HepG2 (cell line): ENCODE measurements around the gene PRSS2. TPM values are rescaled to one million over a fixed set of nuclear protein-coding genes. Genes with fewer than 3 reads are reported as not detected.

Experiments
- ATAC-seq: fragments of 200-7000 bp; cut with Tn5 transposase; 3 replicates; pipeline ENCODE4 v1.9.1; 2020; ENCODE audit warnings: mild to moderate bottlenecking, moderate library complexity
- BruUV-seq: library from RNA; stranded (reverse); fragments of 400-500 nt; replicated peaks from 2 replicates; lab custom pipeline; 2021; lab: Mats Ljungman, UMichigan
- CTCF ChIA-PET: fragments of 300-600 bp; formaldehyde crosslinking; extraction: SDS; loops from one replicate; lab custom pipeline; 2021; ENCODE audit warnings: low total read pairs, inconsistent platforms, low intra/inter-chr PET ratio; lab: Yijun Ruan, JAX
- POLR2A ChIA-PET: fragments of 350-600 bp; sonication (Branson Sonifier 250); formaldehyde crosslinking; loops from one replicate; lab custom pipeline; 2020; ENCODE audit warnings: antibody characterized with exemption, inconsistent platforms; lab: Yijun Ruan, JAX
- DNase-seq: peaks from one replicate; pipeline ENCODE4 v3.0.0-alpha.2; 2015; ENCODE audit warnings: low spot score
- FAIRE-seq: peaks from 3 replicates; lab custom pipeline; 2011; peaks lifted over from hg19 to GRCh38; lab: Jason Lieb, UNC
- H2AFZ ChIP-seq: one replicate; pipeline ENCODE4 v1.6.1; 2011; ENCODE audit warnings: low read length, inconsistent platforms
- H3K27ac ChIP-seq: fragments of 300-600 bp; 3 replicates; pipeline ENCODE4 v1.8.0; 2011; ENCODE audit warnings: mixed run types, mild to moderate bottlenecking, mixed read lengths, low read length, inconsistent platforms; ENCODE audit not compliant: insufficient read depth; ENCODE audit errors: extremely low read length
- H3K27me3 ChIP-seq, 2 experiments: fragments of 200-600 bp in 1 of 2; 2 replicates in 1 of 2; 3 replicates in 1 of 2; pipeline versions ENCODE4 v1.6.0 to v1.8.0; 2011; ENCODE audit warnings: low read length in 2 of 2, mild to moderate bottlenecking in 2 of 2, moderate library complexity in 2 of 2, inconsistent platforms in 1 of 2; ENCODE audit not compliant: insufficient read depth in 2 of 2, control insufficient read depth in 1 of 2
- H3K36me3 ChIP-seq, 2 experiments: fragments of 200-600 bp in 1 of 2; replicated peaks in 1 of 2; 2 replicates in 1 of 2; 3 replicates in 1 of 2; pipeline versions ENCODE4 v1.5.1 to v1.8.0; 2011; ENCODE audit warnings: low read length in 2 of 2, inconsistent platforms in 1 of 2; ENCODE audit not compliant: insufficient read depth in 2 of 2, control insufficient read depth in 1 of 2
- H3K4me1 ChIP-seq: 2 replicates; pipeline ENCODE4 v1.5.1; 2012; ENCODE audit warnings: low read length, inconsistent platforms; ENCODE audit not compliant: insufficient read depth
- H3K4me2 ChIP-seq: 2 replicates; pipeline ENCODE4 v1.6.0; 2011; ENCODE audit warnings: low read depth, low read length, inconsistent platforms
- H3K4me3 ChIP-seq, 3 experiments: fragments of 200-600 bp in 1 of 3; sonication (generic), shearing (Covaris generic) in 1 of 3; replicated peaks in 1 of 3; 2 replicates each; pipeline ENCODE4 v1.5.1; 2011 to 2016; ENCODE audit warnings: low read length in 3 of 3, inconsistent platforms in 2 of 3, low read depth in 2 of 3, mild to moderate bottlenecking in 2 of 3, control low read depth in 1 of 3, mixed read lengths in 1 of 3; ENCODE audit not compliant: insufficient read depth in 1 of 3
- H3K79me2 ChIP-seq: one replicate; pipeline ENCODE4 v1.6.1; 2011; ENCODE audit warnings: low read length, inconsistent platforms; ENCODE audit not compliant: insufficient read depth
- H3K9ac ChIP-seq: 2 replicates; pipeline ENCODE4 v1.6.0; 2011; ENCODE audit warnings: mild to moderate bottlenecking, low read depth, low read length, inconsistent platforms; ENCODE audit not compliant: insufficient read depth
- H3K9me3 ChIP-seq: 2 replicates; pipeline ENCODE4 v1.5.1; 2012; ENCODE audit warnings: mild to moderate bottlenecking, low read length
- H4K20me1 ChIP-seq: 2 replicates; pipeline ENCODE4 v1.6.0; 2011; ENCODE audit warnings: inconsistent platforms, mild to moderate bottlenecking, low read length, moderate library complexity; ENCODE audit not compliant: insufficient read depth
- CBX1 ChIP-seq: IDR thresholded peaks from one replicate; pipeline ENCODE4 v1.6.1; 2016; ENCODE audit warnings: antibody characterized with exemption, low read depth
- FOSL1 ChIP-seq: sonication (generic); formaldehyde crosslinking; IDR thresholded peaks from 2 replicates; pipeline ENCODE4 v1.9.0; 2021; ENCODE audit warnings: missing genetic modification reagents, borderline replicate concordance
- GPN1 ChIP-seq: sonication (generic); formaldehyde crosslinking; IDR thresholded peaks from 2 replicates; pipeline ENCODE4 v1.5.1; 2020; ENCODE audit warnings: missing genetic modification reagents, borderline replicate concordance
- HMG20A ChIP-seq: IDR thresholded peaks from 2 replicates; pipeline ENCODE4 v1.6.1; 2016; ENCODE audit warnings: borderline replicate concordance
- IKZF4 ChIP-seq: sonication (generic); formaldehyde crosslinking; IDR thresholded peaks from 2 replicates; pipeline ENCODE4 v1.5.1; 2020; ENCODE audit warnings: borderline replicate concordance, mild to moderate bottlenecking, low read depth, missing genetic modification reagents; ENCODE audit errors: not compliant biosample characterization
- KLF9 ChIP-seq: IDR thresholded peaks from 2 replicates; pipeline ENCODE4 v1.6.1; 2016; ENCODE audit warnings: low read depth
- NFRKB ChIP-seq: fragments of 450-650 bp; IDR thresholded peaks from 2 replicates; pipeline ENCODE4 v1.6.1; 2017
- SMAD1 ChIP-seq: sonication (generic); formaldehyde crosslinking; IDR thresholded peaks from 2 replicates; pipeline ENCODE4 v1.4.0; 2020; ENCODE audit warnings: missing genetic modification reagents, low read depth, mild to moderate bottlenecking, borderline replicate concordance
- ZBTB10 ChIP-seq: sonication (generic); formaldehyde crosslinking; IDR thresholded peaks from 2 replicates; pipeline ENCODE4 v1.4.0; 2020; ENCODE audit warnings: missing genetic modification reagents, borderline replicate concordance
- ZBTB39 ChIP-seq: sonication (generic); formaldehyde crosslinking; IDR thresholded peaks from 2 replicates; pipeline ENCODE4 v1.5.0; 2020; ENCODE audit warnings: missing genetic modification reagents
- ZNF251 ChIP-seq: sonication (generic); formaldehyde crosslinking; IDR thresholded peaks from 2 replicates; pipeline ENCODE4 v1.9.0; 2021; ENCODE audit warnings: mild to moderate bottlenecking, missing genetic modification reagents
- ZNF713 ChIP-seq: sonication (generic); formaldehyde crosslinking; IDR thresholded peaks from 2 replicates; pipeline ENCODE4 v1.4.0; 2020; ENCODE audit warnings: mild to moderate bottlenecking, missing genetic modification reagents
- ZNF775 ChIP-seq: sonication (generic); formaldehyde crosslinking; IDR thresholded peaks from 2 replicates; pipeline ENCODE4 v1.4.0; 2020; ENCODE audit warnings: missing genetic modification reagents, mild to moderate bottlenecking, moderate library complexity, borderline replicate concordance
- ZNF83 ChIP-seq: sonication (generic); formaldehyde crosslinking; IDR thresholded peaks from 2 replicates; pipeline ENCODE4 v1.4.0; 2020; ENCODE audit warnings: missing genetic modification reagents, mild to moderate bottlenecking, borderline replicate concordance
- ZNF879 ChIP-seq: sonication (generic); formaldehyde crosslinking; IDR thresholded peaks from 2 replicates; pipeline ENCODE4 v1.8.1; 2023; ENCODE audit warnings: missing genetic modification reagents
- ZSCAN30 ChIP-seq: sonication (generic); formaldehyde crosslinking; IDR thresholded peaks from 2 replicates; pipeline ENCODE4 v1.5.0; 2020; ENCODE audit warnings: mild to moderate bottlenecking, missing genetic modification reagents
- ZSCAN5A ChIP-seq: sonication (generic); formaldehyde crosslinking; IDR thresholded peaks from 2 replicates; pipeline ENCODE4 v1.8.0; 2022; ENCODE audit warnings: mild to moderate bottlenecking, missing genetic modification reagents, borderline replicate concordance
- WGBS: methylation state at CpG from one replicate; pipeline ENCODE4 v1.1.6; 2017; ENCODE audit warnings: low lambda C conversion rate; 5-methylcytosine and 5-hydroxymethylcytosine counted together
- in situ Hi-C: cut with HindIII; loops from 2 replicates; pipeline ENCODE4 v1.10.0; 2017; ENCODE audit warnings: low pct_unique_long_range_greater_than_20kb; ENCODE audit not compliant: extremely low pct_ligation_motif_present
- intact Hi-C: fragments of 100-400 bp; cut with micrococcal nuclease; formaldehyde crosslinking; loops from one replicate; pipeline ENCODE4 v1.10.0; 2022; ENCODE audit not compliant: unreplicated experiment
- polyA plus RNA-seq, 8 experiments: library from polyadenylated mRNA; depleted of rRNA in 3 of 8; stranded (reverse) in 7 of 8; unstranded in 1 of 8; fragments of >200 nt; fragmentation: Illumina TruSeq in 4 of 8; extraction: Trizol in 4 of 8; gene quantifications; 2 replicates each; pipeline versions ENCODE4 v1.2.1 to v1.2.3, GENCODE V29; 2011 to 2016; ENCODE audit warnings: low read depth in 4 of 8, missing spikeins in 1 of 8, mixed read lengths in 1 of 8; ENCODE audit not compliant: insufficient read depth in 1 of 8
- total RNA-seq, 5 experiments: library from RNA; depleted of rRNA; stranded (reverse); fragments of >200 nt; fragmentation: Illumina TruSeq; extraction: Trizol; gene quantifications; 2 replicates each; pipeline ENCODE4 v1.2.3, GENCODE V29; 2016; ENCODE audit warnings: low read depth in 1 of 5

Gene PRSS2
- total and polyA plus RNA-seq, 2 of the 13 experiments (the other 11 are each of a cell fraction or from before 2014, with no cell fraction given), result not detected

GRCh38 chr7:142787783-142788182, 17.0 kb downstream of the PRSS2 start:
- Histone ChIP-seq H3K4me3 (no peak overlapping the region), H3K4me2 (no peak overlapping the region), H4K20me1 (no peaks in the 10 kb centered on the region), H3K27me3 (peaks cover 0 to 17% of the 10 kb centered on the region in 2 experiments; a peak in 4 of 5 replicates), H3K36me3 (no peaks in the 10 kb centered on the region), H3K79me2 (no peaks in the 10 kb centered on the region), H3K4me1 (no peaks in the 10 kb centered on the region), H3K27ac (no peak overlapping the region), H2AFZ (no peak overlapping the region), H3K9ac (no peak overlapping the region), H3K9me3 (no peaks in the 10 kb centered on the region)
- BruUV-seq, result no TSS peak
- intact Hi-C loops (no loop called here), in situ Hi-C loops (no loop called here)
- CTCF ChIA-PET, result no interaction called here
- TF ChIP-seq ZNF713 (CRISPR knock-in tag) (no peak), ZBTB10 (CRISPR knock-in tag) (no peak), HMG20A (CRISPR knock-in tag) (no peak), GPN1 (no peak), ZNF775 (CRISPR knock-in tag) (no peak), KLF9 (CRISPR knock-in tag) (no peak), ZNF83 (CRISPR knock-in tag) (no peak), SMAD1 (no peak), IKZF4 (CRISPR knock-in tag) (no peak), ZNF879 (no peak), ZBTB39 (CRISPR knock-in tag) (no peak), ZSCAN5A (CRISPR knock-in tag) (no peak), CBX1 (no peak), NFRKB (no peak), ZNF251 (CRISPR knock-in tag) (no peak), ZSCAN30 (no peak), FOSL1 (no peak)
- FAIRE-seq (no peak), ATAC-seq (no peak), DNase-seq (no peak)
- POLR2A ChIA-PET, result no interaction called here
- WGBS, result 0% methylated on average over 1 of the region's 6 CpGs
